Nephron progenitor cell (in vitro differentiated cells): ENCODE results near the gene HOXA9.

ENCODE experiments used
- DNase-seq: peaks from one replicate; pipeline ENCODE4 v3.0.0; 2021
- H3K27ac Mint-ChIP-seq: 2 replicates; pipeline ENCODE4 v1.8.0; 2021; ENCODE audit warnings: mild to moderate bottlenecking, moderate library complexity, mixed read lengths
- H3K27me3 Mint-ChIP-seq: 2 replicates; pipeline ENCODE4 v1.8.0; 2021; ENCODE audit warnings: mild to moderate bottlenecking, low read depth, mixed read lengths; ENCODE audit not compliant: poor library complexity
- H3K36me3 Mint-ChIP-seq: 2 replicates; pipeline ENCODE4 v1.8.0; 2021; ENCODE audit warnings: low read depth, mixed read lengths
- H3K4me1 Mint-ChIP-seq: 2 replicates; pipeline ENCODE4 v1.8.0; 2021; ENCODE audit warnings: mixed read lengths
- H3K4me3 Mint-ChIP-seq: 2 replicates; pipeline ENCODE4 v1.8.0; 2021; ENCODE audit warnings: mild to moderate bottlenecking, moderate library complexity, mixed read lengths
- H3K9me3 Mint-ChIP-seq: 2 replicates; pipeline ENCODE4 v1.8.0; 2021; ENCODE audit warnings: mild to moderate bottlenecking, moderate library complexity, mixed read lengths
- CTCF ChIP-seq: fragments of 200-600 bp; sonication (generic); IDR thresholded peaks from 2 replicates; pipeline ENCODE4 v1.5.0; 2021; ENCODE audit warnings: antibody characterized with exemption

The HOXA9 gene

GRCh38 chr7:27152816-27153442 is 12.4 kb downstream of the HOXA9 start:
- Mint-ChIP-seq H3K27ac (peak overlapping the region; percentile 100), H3K36me3 (peaks cover 69% of the 10 kb centered on the region), H3K4me1 (peaks cover 28% of the 10 kb centered on the region), H3K27me3 (peaks cover 8% of the 10 kb centered on the region), H3K4me3 (peak overlapping the region; percentile 97), H3K9me3 (peaks cover 4% of the 10 kb centered on the region)
- DNase-seq: no peak
- TF ChIP-seq CTCF: no peak

GRCh38 chr7:27151931-27152815 is 13.2 kb downstream of the HOXA9 start, which contains the start of gene HOXA3:
TSS of gene HOXA3 (minus strand) at chr7:27152583. CDS start at chr7:27110640, 41,943 bp downstream.
- no peak for TF ChIP-seq CTCF
- Mint-ChIP-seq H3K4me1 (peaks cover 24% of the 10 kb centered on the region), H3K9me3 (peaks cover 4% of the 10 kb centered on the region), H3K27me3 (peaks cover 8% of the 10 kb centered on the region), H3K4me3 (peak within 1 kb of the TSS; percentile 97), H3K36me3 (peaks cover 74% of the 10 kb centered on the region), H3K27ac (peak within 1 kb of the TSS; percentile 100)
- peak; percentile 69 for DNase-seq

GRCh38 chr7:27151341-27151930 is 13.9 kb downstream of the HOXA9 start:
- TF ChIP-seq CTCF: no peak
- H3K27ac Mint-ChIP-seq: peak overlapping the region; percentile 100
- peak; percentile 35 for DNase-seq
- H3K4me1 Mint-ChIP-seq: peaks cover 32% of the 10 kb centered on the region
- peaks cover 81% of the 10 kb centered on the region for H3K36me3 Mint-ChIP-seq
- H3K9me3 Mint-ChIP-seq: peaks cover 4% of the 10 kb centered on the region
- peak overlapping the region; percentile 97 for H3K4me3 Mint-ChIP-seq
- peaks cover 9% of the 10 kb centered on the region for H3K27me3 Mint-ChIP-seq

GRCh38 chr7:27150568-27151340 is 14.6 kb downstream of the HOXA9 start:
- Mint-ChIP-seq H3K27ac (peak overlapping the region; percentile 100), H3K9me3 (peaks cover 4% of the 10 kb centered on the region), H3K36me3 (peaks cover 88% of the 10 kb centered on the region), H3K4me1 (peaks cover 39% of the 10 kb centered on the region), H3K27me3 (peaks cover 15% of the 10 kb centered on the region), H3K4me3 (peak overlapping the region; percentile 97)
- TF ChIP-seq CTCF: peak; percentile 79
- peak; percentile 82 for DNase-seq

- Mint-ChIP-seq H3K4me1 (peaks cover 45% of the 10 kb centered on the region), H3K4me3 (peak overlapping the region; percentile 97), H3K27me3 (peaks cover 15% of the 10 kb centered on the region), H3K9me3 (peaks cover 4% of the 10 kb centered on the region), H3K27ac (peak overlapping the region; percentile 100), H3K36me3 (peaks cover 94% of the 10 kb centered on the region)
- peak; percentile 23 for DNase-seq
- TF ChIP-seq CTCF: no peak
Observed at GRCh38 chr7:27149842-27150567, 15.3 kb downstream of the HOXA9 start.
